Epithelial cell of proximal tubule (primary cell): ENCODE results near the gene ZNF143. TPM values are rescaled to one million over a fixed set of nuclear protein-coding genes. Genes with fewer than 3 reads are reported as not detected.
A peak's percentile ranks its signal among the peaks of the same experiment; 100 is the strongest.

ENCODE experiments used
- DNase-seq: peaks from one replicate; pipeline ENCODE4 v3.0.0-alpha.2; 2011; ENCODE audit warnings: low read depth
- H3K4me3 ChIP-seq: 2 replicates; pipeline ENCODE4 v1.5.1; 2011; ENCODE audit warnings: low read depth, mild to moderate bottlenecking, low read length
- total RNA-seq: library from RNA; depleted of rRNA; stranded (reverse); fragments of >200 nt; gene quantifications from 2 replicates; pipeline ENCODE4 v1.2.3, GENCODE V29; 2015
- TF ChIP-seq, protein P1 (sequence below): conservative IDR thresholded peaks from 2 replicates; pipeline ENCODE4 v1.5.1; 2012; ENCODE audit warnings: low read depth, mild to moderate bottlenecking, low read length

ZNF143 gene
- total RNA-seq, 1 donor from 2014 or later = 17.8 TPM

DNA sequence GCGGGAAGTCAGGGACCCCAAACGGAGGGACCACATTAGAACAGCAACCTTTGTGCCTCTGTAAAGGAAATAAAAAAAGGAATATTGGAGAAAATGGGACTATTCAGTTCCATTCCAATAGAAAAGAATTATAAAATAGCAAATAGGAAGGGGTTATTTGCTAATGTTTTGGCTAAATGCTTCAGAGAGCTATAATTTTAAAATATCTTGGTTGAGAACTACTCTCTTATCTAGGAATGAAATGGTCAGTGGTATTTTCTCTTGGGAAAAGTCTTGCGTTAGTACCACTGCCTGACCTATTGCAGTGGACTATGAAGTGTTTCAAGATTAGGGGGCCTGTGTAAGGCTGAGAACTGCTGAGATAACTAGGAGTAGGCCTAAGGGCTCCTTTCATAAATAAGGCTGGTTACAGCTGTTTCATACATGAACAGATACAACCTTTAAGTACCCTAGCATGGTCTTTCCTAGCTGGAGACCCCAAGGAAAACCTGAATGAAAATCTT lies 105.8 kb downstream of the ZNF143 start:
- TF ChIP-seq, protein P1, sequence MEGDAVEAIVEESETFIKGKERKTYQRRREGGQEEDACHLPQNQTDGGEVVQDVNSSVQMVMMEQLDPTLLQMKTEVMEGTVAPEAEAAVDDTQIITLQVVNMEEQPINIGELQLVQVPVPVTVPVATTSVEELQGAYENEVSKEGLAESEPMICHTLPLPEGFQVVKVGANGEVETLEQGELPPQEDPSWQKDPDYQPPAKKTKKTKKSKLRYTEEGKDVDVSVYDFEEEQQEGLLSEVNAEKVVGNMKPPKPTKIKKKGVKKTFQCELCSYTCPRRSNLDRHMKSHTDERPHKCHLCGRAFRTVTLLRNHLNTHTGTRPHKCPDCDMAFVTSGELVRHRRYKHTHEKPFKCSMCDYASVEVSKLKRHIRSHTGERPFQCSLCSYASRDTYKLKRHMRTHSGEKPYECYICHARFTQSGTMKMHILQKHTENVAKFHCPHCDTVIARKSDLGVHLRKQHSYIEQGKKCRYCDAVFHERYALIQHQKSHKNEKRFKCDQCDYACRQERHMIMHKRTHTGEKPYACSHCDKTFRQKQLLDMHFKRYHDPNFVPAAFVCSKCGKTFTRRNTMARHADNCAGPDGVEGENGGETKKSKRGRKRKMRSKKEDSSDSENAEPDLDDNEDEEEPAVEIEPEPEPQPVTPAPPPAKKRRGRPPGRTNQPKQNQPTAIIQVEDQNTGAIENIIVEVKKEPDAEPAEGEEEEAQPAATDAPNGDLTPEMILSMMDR = no peak
- no peak for DNase-seq

DNA sequence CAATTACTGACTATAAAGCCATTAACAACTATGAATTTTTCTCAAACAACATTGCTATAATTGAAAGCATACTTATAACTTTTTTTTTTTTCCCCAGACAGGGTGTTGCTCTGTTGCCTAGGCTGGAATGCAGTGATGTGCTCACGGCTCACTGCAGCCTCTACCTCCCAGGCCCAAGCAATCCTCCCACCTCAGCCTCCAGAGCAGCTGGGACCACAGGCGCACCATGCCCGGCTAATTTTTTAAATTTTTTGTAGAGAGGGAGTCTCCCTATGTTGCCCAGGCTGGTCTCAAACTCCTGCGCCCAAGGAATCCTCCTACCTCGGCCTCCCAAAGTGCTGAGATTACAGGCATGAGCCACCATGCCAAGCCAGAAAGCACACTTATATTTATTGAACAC lies 106.6 kb downstream of the ZNF143 start:
- DNase-seq = no peak
- TF ChIP-seq, protein P1 = no peak
- H3K4me3 ChIP-seq = no peak overlapping the region

More for the DNA sequence above, 105.8 kb downstream of the ZNF143 start:
- H3K4me3 ChIP-seq = no peak overlapping the region

DNA sequence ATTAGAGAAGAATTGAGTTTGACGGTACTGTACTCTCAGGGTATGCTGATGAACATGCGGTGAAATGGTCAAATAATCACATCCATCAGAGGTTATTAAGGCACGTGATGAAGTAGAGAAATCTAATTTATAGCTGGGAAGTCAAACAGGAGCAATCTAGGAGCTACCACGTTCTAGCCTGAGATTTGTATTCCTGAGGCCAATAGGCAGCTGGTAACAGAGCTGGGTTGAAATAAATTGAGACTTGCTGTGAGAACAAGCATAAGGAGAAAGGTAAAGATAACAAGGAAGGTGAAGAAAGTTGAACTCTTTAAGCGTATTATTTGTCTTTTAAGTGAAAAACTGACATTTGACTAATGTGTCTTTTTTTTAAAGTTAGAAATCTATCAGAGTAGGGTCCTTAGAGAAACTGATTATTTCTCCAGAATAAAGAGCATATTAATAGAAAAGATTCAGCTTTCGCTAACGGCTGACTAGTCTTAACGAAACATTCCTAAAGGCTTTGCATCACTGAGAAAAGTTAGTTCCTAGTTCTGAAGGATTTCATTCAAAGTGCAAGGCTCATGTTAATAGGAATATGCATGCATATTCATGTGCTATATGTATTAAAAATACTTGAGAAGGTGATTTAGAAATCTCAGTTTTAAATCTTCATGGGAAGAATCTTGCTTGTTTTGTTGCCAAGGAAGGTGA lies 107.5 kb downstream of the ZNF143 start:
- DNase-seq = no peak
- TF ChIP-seq, protein P1 = no peak
- no peak overlapping the region for H3K4me3 ChIP-seq

DNA sequence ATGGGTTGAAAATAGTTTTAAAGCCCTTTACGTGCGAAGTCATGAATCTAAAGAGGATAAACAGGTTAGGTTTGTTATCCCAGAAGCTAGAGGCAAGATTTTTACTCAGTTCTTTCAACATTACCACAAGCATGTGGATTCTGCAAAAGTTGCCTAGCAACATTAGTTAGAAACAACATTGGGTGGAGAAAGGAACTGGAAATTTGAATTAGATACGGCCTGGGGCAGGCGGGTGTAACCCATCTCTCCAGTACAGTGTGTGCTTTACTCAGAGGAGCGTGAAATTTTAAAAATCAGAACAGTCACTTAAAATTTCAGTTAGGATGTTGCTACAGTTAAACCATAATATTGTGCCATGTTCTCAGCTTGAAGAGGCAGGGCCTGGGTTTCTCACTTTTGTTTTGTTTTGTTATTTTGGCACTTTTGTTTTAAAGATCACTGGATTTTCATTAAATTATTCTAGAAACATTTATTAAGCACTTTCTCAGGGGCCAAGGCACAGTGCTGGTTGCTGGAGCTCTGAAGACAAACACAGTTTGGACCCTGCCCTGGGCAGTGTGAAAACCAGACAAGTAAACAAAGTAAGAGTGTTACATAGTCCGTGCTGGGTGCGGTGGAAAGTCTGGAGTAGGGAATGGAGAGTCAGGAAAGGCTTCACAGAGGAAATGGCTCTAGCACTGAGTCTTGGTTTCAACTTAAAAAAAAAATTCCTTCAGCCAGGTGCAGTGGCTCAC lies 108.2 kb downstream of the ZNF143 start:
- H3K4me3 ChIP-seq = peak overlapping the region; percentile 27
- TF ChIP-seq, protein P1 = no peak
- DNase-seq = peak; percentile 94

DNA sequence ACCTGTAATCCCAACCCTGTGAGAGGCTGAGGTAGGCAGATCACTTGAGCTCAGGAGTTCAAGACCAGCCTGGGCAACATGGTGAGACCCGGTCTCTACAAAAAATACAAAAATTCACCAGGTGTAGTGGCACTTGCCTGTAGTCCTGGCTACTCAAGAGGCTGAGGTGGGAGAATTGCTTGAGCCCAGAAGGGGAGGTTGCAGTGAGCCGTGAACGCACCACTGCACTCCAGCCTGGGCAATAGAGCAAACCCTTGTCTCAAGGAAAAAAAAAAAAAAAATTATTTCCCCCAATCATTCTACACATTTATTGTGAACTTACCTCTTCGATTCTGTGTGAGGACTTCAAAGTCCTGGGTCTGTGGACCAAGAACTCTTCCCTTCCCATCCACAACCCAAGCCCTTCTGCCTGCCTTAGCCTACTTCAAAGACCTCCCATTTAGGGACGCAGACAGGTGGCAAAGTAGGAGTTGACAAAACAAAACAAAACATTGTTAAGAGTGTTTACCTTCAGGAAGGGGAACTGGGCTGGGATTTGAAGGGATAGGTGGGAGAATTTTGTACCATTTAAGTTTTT lies 108.9 kb downstream of the ZNF143 start:
- TF ChIP-seq, protein P1 = no peak
- no peak for DNase-seq
- H3K4me3 ChIP-seq = peak overlapping the region; percentile 27

DNA sequence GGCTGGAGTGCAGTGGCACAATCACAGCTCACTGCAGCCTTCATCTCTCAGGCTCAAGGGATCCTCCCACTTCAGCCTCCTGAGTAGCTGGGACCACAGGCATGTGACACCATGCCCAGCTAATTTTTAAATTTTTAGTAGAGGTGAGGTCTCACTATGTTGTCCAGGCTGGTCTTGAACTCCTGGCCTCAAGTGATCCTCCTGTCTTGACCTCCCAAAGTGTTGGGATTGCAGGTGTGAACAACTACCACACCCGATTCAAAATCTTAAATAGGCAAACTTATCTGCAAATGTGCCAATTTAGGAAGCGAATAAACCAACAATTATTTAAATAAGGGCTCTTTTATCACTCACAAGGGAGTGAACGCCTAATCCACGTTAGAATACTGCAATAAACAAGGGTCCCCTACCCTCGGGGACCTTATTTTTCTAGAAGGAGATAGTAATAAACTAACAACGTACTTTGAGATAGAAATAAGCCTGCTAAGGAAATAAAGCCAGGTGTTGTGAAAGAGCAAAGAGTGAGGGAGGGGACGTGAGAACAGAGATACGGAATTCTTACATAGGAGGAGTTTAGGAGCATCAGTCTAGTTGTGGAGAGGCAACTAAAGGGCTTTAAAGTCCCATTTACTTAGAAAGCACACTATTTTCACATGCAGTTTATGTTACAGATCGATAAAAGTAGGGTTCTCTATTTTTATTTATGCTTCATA lies 109.7 kb downstream of the ZNF143 start:
- H3K4me3 ChIP-seq = no peak overlapping the region
- DNase-seq = no peak
- TF ChIP-seq, protein P1 = no peak
